ENCODE data around the gene PODXL.
A peak's percentile ranks its signal among the peaks of the same experiment; 100 is the strongest.
"Not testable (repeated sequence)": the region's sequence is repeated elsewhere in the genome, so short reads cannot be mapped to it uniquely, and the experiment has no call there.

PODXL gene

DNA sequence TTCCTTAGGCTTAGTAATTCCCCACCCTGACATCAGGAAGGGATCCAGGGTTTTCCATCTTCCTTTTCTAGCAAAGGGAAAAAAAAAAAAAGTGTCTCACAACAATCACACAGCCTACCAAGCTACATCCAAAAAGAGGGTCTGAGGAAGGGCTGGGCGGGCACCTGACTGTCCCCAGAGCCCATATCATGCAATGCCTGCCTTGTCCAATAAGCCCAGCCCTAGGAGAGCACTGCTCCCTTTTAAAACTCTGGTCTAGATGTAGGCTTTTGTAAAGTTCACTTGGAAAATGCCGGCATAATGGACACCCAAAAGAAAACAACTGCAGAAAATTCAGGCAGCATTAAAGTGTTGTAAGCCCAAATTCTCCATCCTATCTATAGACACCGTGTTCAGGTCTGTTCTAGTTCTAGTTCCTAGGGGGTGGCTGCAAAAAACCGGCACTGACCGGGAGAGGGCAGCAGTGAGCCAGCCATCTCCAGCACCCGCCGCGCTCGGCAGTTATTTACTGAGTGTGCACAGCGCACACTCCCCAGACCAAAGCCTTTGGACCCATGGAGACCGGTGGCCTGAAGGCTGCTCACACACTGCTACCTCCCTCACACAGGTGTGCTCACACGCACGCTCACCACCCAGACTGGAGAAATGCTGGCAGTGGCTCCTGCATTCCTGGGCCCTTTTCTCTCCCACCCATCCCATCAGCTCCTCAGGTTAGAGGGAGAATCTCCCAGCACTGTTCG is 48.7 kb downstream of the PODXL start:
- peak; percentile 67 to 82 for DNase-seq

DNA sequence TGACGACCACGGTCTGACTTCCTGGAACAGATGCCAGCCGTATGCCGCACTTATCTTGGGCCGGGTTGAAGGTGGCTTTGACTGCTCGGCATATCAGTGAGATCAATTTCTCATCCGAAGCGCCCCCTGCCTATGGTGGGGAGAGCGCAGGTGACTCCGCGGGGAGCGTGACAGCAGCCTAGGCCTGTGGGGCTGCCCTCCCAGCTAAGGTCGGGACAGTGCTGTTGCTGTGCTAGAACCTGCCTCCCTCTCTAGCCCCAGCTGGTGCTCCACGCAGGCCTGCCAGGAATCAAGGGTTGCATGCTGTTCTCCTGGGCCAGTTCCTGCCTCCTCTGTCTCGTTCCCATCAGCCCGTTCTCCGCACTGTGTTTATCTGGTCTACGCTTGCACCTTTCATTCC is 49.8 kb downstream of the PODXL start:
- DNase-seq = no peak

DNA sequence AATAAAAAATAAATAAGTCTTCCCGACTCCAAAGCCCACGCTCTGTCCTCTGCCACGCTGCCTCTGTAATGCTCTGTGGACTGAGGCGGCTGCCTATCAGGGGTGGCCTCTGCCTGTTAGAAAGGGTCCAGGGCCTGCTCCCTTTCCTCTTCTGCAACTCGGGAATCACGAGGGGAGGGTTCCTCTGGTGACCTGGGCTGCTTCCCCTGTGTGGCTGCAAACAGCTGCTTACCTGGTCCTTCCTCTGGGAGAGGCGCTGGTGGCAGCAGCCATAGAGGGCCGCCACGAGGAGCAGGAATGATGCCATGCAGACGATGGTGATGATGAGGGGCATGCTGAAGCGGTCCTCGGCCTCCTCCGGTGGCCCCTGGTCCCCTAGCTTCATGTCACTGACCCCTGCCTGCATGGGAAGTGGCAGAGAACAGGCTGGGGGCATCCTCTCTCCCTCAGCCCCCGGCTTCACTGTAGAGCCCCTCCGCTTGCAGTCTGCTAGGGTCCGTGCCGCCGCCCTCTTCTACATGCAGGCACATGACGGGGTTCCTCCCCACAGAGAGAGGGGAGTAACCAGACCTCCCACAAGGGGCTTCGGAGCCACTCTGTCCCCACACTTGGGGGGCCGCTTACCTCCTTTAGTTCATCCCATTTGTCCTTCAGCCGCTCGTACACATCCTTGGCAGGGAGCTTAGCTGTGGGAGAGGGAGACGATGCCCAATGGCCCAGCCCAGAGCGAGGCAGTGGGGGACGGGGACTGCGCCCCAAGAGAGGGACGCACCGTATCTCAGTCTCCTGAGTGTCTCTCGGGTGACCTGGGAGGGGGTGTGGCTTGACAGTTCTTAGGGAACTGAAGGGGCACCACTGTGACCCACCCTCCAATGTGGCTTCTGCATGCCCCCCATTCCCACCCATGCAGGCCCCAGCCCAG is 50.5 kb downstream of the PODXL start:
- DNase-seq = no peak

DNA sequence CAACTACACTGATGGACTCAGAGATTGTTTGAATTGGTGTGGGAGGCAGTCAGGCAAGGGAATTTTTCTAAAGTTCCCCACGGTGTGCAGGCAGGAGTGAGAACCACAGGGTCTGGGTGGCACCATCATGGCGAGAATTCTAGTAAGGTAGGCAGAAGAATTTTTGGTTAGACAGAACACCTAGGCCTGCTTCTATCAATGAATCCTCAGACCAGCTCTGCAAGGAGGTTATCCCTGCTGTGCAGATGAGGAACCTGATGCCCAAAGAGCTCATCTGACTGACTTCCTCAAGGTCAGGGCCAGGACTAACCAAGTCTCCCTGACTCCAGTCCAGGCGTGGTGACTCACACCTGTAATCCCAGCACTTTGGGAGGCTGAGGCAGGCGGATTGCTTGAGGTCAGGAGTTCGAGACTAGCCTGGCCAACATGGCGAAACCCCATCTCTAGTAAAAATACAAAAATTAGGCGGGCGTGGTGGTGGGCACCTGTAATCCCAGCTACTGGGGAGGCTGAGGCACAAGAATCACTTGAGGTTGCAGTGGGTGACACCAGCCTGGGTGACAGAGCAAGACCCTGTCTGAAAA is 51.3 kb downstream of the PODXL start:
- not testable (repeated sequence) for DNase-seq

DNA sequence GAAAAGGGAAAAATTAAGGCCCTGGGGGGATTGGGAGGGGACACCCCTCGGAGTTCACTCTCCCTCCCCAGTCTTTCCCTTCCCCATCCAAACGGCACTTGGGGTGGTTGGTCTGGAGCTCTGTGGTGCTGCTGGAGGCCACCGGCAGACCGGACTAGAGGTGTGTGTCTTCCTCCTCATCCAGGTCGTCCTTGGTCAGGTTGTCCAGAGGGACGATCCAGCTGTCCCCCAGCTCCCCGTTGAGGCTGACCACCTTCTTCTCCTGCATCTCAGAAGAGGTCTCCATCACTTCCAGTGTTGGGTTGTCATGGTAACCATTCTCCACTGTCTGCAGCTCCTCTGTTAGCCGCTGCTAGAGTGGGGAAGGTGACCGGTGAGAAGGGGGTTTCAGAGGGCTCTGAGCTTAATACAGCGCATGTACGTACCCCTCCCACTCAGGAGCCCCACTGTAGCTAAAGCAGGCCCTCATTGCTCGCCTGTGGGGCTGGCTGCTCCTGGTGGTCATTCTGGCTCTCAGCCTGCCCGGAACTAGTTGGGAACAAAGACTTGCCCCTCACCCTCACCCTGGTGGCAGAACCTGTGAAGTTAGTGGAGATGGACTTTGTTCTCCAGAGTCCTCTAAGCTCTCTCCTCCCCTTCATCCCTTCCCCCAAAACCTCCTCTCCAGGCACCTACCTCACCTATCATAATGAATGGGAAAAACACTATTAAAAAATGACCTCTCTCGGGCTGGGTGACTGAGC is 52.1 kb downstream of the PODXL start:
- DNase-seq = no peak

DNA sequence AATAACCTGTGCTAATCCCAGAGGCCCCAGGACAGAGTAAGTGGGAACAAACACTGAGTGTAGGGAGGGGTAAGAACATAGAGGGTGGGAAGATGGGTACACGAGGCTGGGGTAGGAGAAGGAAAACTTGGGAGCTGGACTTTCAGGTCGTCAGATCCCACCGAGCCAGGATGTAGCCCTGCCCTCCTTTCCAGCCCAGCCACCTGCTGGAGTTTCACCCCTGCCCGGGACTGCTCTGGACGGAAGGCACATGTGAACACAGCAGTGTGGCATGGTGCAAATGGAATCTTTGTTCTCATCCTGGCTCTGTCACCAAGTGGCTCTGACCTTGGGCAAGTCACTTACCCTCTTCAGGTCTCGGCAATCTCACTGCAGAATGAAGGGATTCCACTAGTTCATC is 52.8 kb downstream of the PODXL start:
- DNase-seq = no peak

DNA sequence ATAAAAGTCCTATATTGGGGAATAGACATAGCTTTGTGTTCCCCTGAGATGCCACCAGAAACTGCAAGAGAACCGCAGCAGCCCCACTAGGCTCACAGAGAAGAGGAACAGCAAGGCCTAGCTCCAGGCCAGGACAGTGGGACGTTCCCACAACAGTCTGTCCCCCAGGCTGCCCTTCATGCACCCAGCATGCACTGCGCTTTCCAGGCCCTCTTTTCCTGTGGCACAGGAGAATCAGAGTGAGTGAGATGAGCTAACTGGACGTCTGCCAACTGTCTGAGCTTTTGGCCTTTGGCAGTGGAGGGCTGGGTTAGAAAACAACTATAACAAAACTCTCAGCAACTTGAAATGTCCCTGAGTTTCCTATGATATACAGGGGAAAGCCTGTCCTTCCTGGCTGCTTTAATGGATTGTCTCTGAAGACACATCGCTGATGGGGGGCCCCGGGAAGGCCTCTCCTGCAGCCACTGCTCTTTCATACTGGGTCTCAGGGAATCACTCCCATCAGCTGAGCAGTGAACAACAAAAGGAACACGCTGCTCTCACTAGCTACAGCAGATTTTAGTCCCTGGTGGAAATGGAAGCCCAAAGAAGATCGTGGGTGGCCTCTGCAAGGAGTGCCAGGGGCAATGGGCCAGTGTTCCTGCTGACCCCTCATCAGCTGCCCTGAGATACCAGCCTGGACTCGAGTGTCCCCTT is 53.5 kb downstream of the PODXL start:
- DNase-seq = no peak

DNA sequence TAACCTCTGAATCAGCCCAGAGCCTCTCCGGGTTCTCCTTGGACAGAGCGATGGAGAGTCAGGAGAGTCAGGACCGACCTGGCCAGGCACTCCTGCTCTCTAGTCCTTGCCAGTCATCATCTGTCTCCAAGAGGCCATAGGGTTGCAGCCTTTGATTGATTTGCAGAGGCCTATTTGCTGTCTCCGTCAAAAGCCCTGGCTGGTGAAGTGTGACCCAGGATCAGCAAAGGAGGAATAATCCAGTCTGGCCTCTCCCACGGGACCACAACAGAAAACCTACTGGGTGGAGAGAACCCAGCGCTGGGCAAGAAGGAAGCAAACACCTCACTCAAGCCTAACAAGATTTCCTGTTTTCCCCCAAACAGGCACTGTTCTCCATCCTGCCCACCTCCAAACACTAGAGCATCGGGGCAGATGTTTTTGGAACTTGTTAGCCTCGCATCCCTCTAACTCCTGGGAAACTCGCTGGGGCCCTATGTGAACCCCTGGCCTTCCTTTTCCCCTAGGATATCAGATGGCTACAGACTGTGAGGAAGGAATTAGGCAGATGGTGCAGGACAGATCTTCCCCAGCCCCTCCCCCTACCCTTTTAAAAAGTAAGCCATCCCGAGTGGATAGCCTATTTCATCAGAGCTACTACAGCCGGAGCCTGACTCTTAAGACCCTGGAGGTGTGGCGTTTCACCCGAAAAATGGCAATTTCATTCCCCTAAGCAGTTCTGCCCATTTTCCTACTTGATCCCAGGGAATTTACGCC is 54.3 kb downstream of the PODXL start:
- DNase-seq = no peak

DNA sequence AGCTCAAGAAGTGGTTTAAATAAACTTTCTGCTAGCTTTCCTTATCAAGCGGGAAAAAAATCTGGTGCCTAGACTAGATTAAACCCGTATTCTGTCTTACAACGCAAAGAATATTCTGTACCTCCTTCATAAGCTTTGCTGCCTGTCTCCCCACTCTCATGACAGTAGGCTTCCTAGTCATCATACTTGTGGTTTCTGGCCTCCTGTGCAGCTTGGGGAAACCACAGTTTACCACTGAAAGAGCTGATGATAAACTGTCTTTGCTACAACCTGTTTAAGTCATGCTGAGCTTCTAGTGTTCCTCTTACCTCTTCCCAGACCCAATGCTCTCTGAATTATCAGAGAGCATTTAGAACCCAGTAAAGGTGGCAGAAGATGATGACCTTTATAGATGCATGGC is 55.0 kb downstream of the PODXL start:
- peak; percentile 19 to 54 for DNase-seq

DNA sequence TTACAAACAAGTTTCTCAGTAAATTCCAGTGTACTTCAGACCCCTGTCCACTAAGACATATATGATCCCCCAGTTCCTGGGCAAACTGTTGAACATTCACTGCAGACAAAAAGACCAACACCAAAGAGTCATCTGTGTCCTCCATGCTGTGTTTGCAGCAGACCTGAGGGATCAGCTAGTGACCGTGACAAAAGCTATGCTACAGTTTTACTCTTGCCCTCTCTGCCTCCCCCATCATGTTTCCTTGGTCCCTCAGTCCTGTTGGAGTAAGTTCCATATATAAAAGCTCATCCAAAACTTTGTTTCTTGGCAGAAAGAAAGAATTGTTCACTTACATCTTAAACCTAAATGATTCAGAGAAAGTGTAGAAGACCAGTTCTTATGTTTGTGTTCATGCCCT is 56.1 kb downstream of the PODXL start:
- DNase-seq = no peak

DNA sequence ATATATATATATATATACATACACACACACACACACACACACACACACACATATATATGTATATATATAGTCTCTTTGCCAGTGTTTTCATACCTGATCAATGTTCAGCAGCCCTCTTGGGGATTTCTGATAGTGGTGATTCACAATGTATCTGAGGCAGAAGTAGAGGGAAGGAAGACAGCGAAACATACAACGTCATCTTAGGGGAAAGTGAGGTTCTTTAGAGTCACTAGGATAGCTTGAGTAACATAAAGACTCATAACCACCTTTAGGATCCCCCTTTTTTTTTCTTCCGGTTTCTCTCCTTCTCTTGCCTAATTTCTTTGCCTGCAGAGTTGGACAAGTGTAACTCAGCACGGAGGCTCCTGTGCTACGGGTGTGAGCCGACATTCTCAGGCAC is 56.6 kb downstream of the PODXL start:
- DNase-seq = no peak

DNA sequence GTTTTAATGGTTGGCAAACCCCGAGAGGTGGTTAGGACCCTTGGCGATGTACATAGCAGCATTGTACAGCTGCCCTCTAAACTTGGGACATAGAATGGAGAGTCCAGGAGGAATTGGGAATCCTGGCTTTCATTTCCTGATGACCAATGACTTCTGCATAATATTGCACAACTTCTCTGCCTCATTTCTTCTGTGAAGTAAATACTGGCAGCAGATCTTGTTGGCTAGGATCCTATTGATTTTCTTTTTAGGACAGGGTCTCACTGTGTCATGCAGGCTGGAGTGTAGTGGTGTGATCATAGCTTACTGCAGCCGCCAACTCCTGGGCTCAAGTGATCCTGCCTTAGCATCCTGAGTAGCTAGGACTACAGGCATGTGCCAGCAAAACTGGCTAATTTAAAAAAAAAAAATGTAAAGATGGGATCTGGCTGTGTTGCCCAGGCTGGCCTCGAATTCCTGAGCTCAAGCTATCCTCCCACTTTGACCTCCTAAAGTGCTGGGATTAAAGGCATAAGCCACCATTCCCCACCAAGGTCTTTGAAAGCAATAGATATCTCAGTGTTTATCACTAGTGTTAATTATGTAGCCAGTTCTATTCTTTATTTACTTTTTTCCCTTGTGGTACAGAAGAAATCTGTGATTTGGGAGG is 58.1 kb downstream of the PODXL start:
- DNase-seq = no peak

DNA sequence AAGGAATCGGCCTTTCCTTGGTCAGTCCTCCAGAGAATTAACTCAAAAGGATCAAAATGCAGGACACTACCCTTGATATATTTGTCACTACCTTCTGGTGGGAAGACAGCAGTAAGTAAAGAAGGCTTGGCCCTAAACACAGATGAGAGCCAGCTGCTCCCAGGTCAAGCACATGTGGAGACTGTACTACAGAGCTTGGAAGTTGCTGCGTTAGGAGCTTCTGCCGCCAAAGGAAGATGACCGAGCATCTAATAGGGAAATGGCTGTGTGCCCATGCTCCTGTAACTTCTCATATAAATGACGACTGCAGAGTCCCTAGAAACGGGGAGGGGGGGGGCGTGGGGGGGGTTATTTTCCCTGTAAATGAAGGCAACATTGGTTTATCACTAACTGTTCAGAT is 59.0 kb downstream of the PODXL start:
- no peak for DNase-seq

DNA sequence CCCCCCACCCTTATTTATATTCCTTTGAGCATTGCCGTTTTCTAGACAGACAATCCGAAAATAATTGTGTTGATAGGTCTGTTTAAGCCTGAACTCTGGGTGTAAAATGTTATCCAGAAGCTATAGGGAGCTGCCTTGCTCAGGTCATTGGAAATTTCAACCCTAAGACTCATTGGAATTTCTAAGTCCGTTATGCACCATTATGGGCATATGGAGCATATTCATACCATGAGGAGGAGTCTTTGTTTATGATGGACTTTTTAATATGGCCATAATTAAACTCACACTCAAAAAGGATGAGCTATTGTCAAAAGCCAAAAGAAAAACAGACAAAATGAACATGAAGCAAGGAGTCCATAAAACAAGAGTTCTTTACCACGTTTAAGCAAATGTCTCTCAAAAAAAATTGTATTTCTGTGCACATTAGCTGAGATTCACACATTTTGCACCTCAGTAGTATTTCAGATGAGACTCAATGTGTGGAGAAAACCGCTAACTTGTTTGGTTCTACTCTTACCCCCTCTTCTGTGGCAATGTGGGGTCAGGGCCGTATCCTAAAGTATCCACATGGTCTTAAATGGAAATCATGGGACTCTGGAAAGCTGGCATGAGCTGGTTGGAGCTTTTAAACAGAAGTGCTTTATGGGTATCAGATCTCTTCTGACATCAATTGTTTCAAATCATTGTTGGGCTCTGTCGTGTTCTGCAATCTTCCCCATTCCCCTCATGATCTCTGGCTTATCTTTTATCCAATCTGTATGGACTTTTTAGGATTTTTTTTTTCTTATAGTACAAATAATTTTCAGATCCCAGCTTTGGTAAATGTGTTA is 60.5 kb downstream of the PODXL start:
- DNase-seq = no peak

DNA sequence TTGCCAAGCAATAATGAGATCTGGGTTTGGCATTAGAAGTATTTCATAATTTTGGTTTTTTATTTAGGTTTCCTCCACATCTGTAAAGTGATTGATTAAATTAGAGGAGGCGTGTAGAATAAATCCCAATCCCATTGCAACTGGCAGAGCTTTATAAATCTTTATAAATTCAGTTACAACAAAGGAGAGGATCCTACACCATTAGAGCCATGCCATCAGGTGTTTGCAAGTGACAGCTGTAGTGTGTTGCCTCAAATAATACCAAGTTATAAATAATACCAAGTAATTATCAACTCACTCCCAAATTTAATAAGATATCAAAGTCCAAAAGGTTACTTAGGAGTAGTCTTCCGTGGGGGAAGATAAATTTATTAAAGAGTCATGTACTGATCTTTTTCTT is 62.2 kb downstream of the PODXL start:
- no peak for DNase-seq

DNA sequence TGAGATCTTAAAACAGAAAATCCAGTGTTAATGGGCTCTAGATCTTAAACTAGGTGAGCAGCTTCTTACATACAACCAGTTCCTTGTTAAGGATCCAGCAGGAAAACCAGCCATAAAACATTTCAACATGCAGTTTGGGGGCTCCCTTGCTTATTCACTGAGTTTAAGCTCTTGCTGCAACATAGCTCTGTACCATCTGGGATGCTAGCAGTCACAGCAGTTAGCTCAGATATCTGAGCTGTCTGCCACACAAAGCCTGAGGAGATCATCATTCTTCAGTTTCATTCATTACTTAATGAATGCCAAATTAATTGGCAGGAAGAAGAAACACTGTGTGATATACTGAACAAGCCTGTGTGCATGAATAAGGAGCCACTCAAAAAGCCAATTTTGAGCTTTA is 62.8 kb downstream of the PODXL start:
- no peak for DNase-seq

DNA sequence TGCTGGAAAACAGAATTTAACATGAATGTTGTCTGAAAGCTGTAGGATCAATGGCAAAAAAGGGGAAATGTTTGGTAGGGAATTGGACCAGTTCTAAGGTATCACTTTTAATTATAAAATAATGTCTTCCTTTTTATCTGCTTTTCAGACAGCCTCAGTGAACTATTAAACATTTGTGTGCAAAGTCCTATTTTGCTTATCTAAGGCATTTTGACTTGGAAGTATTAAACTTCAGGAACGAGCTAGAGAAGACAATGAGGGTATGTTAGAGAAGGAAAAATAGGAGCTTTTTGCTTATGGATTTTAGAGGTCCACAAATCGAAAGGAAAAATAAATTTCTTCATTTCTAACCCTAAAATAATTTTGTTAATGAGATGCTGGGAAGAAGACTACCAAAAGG is 63.3 kb downstream of the PODXL start:
- no peak for DNase-seq

DNA sequence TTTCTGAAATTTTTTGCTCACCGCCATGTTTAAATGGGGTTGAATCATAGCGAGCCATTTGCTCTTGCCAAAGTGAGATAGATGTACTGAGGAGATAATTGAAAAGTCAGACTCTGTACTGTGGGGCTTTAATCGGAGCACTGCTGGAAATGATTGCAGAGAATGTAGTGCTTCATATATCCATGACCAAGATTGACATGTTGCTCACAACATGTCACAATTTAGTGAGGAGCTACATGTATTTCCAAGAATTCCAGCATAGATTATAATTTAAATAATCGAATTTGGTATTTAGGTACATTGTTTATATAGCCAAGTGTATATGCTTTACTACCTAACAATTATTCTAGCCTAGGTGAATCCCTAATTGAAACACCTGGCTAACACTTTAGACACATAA is 66.5 kb downstream of the PODXL start:
- no peak for DNase-seq

DNA sequence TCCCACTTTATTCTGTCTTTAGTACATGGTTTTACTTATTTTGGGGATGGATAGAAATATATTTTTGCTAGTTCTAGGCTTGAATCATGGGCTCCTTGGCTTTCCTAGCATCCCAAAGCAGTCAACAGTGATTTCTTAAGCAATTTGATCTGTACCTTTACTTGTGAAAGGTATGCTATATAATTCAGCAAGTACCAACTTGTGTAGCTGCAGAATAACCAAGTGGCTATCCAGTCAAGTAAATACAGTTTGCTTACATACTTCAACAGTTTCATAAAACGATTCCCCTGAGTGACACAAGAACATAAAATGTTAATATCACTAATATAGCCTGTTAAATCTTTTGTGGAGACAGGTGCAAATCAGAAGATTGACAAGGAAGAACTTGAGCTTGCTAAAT is 67.2 kb downstream of the PODXL start:
- no peak for DNase-seq

DNA sequence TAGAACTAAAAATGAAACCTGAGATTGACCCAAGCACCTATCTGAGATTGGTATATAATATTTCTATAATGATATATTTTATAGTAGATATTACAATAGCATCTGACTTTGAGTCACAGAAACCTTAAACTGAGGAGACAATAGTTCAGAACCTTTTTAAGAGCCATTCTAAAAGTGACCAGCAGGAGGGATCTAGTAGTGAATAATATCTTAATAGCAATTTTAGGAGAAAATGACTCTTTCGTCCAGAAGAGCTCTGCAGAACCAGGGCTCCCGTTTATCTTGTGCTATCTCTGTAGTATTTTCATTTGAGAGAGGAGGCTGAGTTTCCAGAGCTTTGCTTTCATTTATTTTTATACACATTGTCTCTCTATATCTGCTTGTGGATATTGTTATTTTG is 68.1 kb downstream of the PODXL start:
- DNase-seq = no peak

All from stimulated activated CD4-positive, alpha-beta T cell treated with anti-CD3 and anti-CD28 coated beads, Interleukin-4, amount 100 ng/mL, for 4 hours (primary cell).